HepG2 (cell line): Measurements from ENCODE around the gene DLL1. TPM values are rescaled to one million over a fixed set of nuclear protein-coding genes. Genes with fewer than 3 reads are reported as not detected.

Experiments used
- ATRX ChIP-seq: sonication (generic); formaldehyde crosslinking; IDR thresholded peaks from 2 replicates; pipeline ENCODE4 v1.4.0; 2020; ENCODE audit warnings: missing genetic modification reagents, borderline replicate concordance
- KAT2B ChIP-seq: fragments of 150-350 bp; IDR thresholded peaks from 2 replicates; pipeline ENCODE4 v1.6.1; 2014; ENCODE audit warnings: low read depth, low read length, borderline replicate concordance
- RARA ChIP-seq: IDR thresholded peaks from 2 replicates; pipeline ENCODE4 v1.6.1; 2016; ENCODE audit warnings: missing genetic modification reagents, missing compliant biosample characterization
- RNF2 ChIP-seq: fragments of 450-650 bp; conservative IDR thresholded peaks from 2 replicates; pipeline ENCODE4 v1.6.1; 2016; ENCODE audit warnings: low read depth
- STAG1 ChIP-seq: sonication (generic); formaldehyde crosslinking; IDR thresholded peaks from 2 replicates; pipeline ENCODE4 v1.4.0; 2020; ENCODE audit warnings: missing genetic modification reagents
- TOPORS ChIP-seq: sonication (generic); formaldehyde crosslinking; IDR thresholded peaks from 2 replicates; pipeline ENCODE4 v1.8.0; 2023; ENCODE audit warnings: mild to moderate bottlenecking, missing genetic modification reagents
- TSC22D2 ChIP-seq: sonication (generic); formaldehyde crosslinking; IDR thresholded peaks from 2 replicates; pipeline ENCODE4 v1.5.1; 2020; ENCODE audit warnings: missing genetic modification reagents, mild to moderate bottlenecking, borderline replicate concordance
- ZNF10 ChIP-seq: sonication (generic); formaldehyde crosslinking; IDR thresholded peaks from 2 replicates; pipeline ENCODE4 v1.4.0; 2020; ENCODE audit warnings: mild to moderate bottlenecking, low read depth, missing genetic modification reagents, borderline replicate concordance
- ZNF263 ChIP-seq: sonication (generic); formaldehyde crosslinking; IDR thresholded peaks from 2 replicates; pipeline ENCODE4 v1.4.0; 2020; ENCODE audit warnings: missing genetic modification reagents
- ZNF558 ChIP-seq: sonication (generic); formaldehyde crosslinking; IDR thresholded peaks from 2 replicates; pipeline ENCODE4 v1.9.0; 2022; ENCODE audit warnings: mild to moderate bottlenecking, missing genetic modification reagents, borderline replicate concordance
- ZNF713 ChIP-seq: sonication (generic); formaldehyde crosslinking; IDR thresholded peaks from 2 replicates; pipeline ENCODE4 v1.4.0; 2020; ENCODE audit warnings: mild to moderate bottlenecking, missing genetic modification reagents
- ZSCAN21 ChIP-seq: sonication (generic); formaldehyde crosslinking; IDR thresholded peaks from 2 replicates; pipeline ENCODE4 v1.8.0; 2022; ENCODE audit warnings: mild to moderate bottlenecking, missing genetic modification reagents, moderate library complexity, borderline replicate concordance
- ZZZ3 ChIP-seq: sonication (generic); formaldehyde crosslinking; IDR thresholded peaks from 2 replicates; pipeline ENCODE4 v1.4.0; 2020; ENCODE audit warnings: missing genetic modification reagents, mild to moderate bottlenecking, borderline replicate concordance
- polyA plus RNA-seq, 8 experiments: library from polyadenylated mRNA; depleted of rRNA in 3 of 8; stranded (reverse) in 7 of 8; unstranded in 1 of 8; fragments of >200 nt; fragmentation: Illumina TruSeq in 4 of 8; extraction: Trizol in 4 of 8; gene quantifications; 2 replicates each; pipeline versions ENCODE4 v1.2.1 to v1.2.3, GENCODE V29; 2011 to 2016; ENCODE audit warnings: low read depth in 4 of 8, missing spikeins in 1 of 8, mixed read lengths in 1 of 8; ENCODE audit not compliant: insufficient read depth in 1 of 8
- total RNA-seq, 5 experiments: library from RNA; depleted of rRNA; stranded (reverse); fragments of >200 nt; fragmentation: Illumina TruSeq; extraction: Trizol; gene quantifications; 2 replicates each; pipeline ENCODE4 v1.2.3, GENCODE V29; 2016; ENCODE audit warnings: low read depth in 1 of 5
- TF ChIP-seq, protein P1 (sequence below): sonication (generic); formaldehyde crosslinking; IDR thresholded peaks from 2 replicates; pipeline ENCODE4 v1.4.0; 2020; ENCODE audit warnings: low read depth, mild to moderate bottlenecking, missing genetic modification reagents
- TF ChIP-seq, protein P2 (sequence below): sonication (generic); formaldehyde crosslinking; IDR thresholded peaks from 2 replicates; pipeline ENCODE4 v1.4.0; 2020; ENCODE audit warnings: missing genetic modification reagents
- TF ChIP-seq, protein P3 (sequence below): sonication (generic); formaldehyde crosslinking; IDR thresholded peaks from 2 replicates; pipeline ENCODE4; 2020; ENCODE audit warnings: missing genetic modification reagents, mild to moderate bottlenecking, borderline replicate concordance
- TF ChIP-seq, protein P4 (sequence below): sonication (generic); formaldehyde crosslinking; IDR thresholded peaks from 2 replicates; pipeline ENCODE4 v1.4.0; 2020; ENCODE audit warnings: mild to moderate bottlenecking, missing genetic modification reagents, borderline replicate concordance
- TF ChIP-seq, protein P5 (sequence below): sonication (generic); formaldehyde crosslinking; IDR thresholded peaks from 2 replicates; pipeline ENCODE4 v1.8.1; 2023; ENCODE audit warnings: mild to moderate bottlenecking, missing genetic modification reagents
- TF ChIP-seq, protein P6 (sequence below): sonication (generic); IDR thresholded peaks from 2 replicates; pipeline ENCODE4 v1.6.1; 2016; ENCODE audit warnings: low read depth, borderline replicate concordance

DLL1 gene
- total and polyA plus RNA-seq, 2 of the 13 experiments (the other 11 are each of a cell fraction or from before 2014, with no cell fraction given), result not detected

DNA sequence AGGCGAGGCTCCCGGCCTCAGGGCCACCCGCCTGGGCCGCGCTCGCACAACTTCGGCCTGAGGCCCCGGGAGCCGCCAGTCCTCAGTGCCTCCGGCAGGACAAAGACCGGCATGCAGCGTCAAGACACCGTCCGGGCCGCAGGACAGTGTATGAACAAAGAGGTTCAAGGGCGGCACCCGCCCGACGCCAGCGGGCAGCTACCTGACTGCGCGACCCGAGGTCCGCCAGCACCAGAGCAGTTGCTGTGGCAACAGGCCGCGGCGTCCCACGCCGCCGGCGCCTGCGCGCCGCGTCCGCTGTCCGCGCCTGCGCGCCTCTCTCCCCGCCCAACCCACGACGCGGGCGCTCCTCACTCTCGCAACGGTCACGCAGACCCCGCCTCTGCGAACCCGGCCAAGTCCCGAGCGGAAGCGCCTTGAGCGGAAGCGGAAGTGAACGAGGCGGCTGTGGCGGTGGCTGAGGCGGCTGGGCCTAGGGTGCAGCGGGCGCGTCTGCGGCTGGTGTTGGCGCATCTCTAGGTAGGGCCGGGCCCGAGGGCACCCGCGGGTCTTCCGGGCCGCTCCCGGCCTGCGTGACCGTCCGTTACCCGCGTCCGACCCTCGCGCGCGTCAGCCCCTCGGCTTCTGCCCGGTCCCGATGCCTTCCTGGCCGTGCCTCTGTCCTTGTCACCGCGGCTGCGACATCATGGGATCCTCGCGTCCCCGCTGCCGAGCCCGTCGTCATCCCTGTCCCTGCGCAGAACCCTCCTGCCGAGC is 15.6 kb upstream of the DLL1 start, which contains the start of gene FAM120B (continued):
- TF ChIP-seq, protein P1, sequence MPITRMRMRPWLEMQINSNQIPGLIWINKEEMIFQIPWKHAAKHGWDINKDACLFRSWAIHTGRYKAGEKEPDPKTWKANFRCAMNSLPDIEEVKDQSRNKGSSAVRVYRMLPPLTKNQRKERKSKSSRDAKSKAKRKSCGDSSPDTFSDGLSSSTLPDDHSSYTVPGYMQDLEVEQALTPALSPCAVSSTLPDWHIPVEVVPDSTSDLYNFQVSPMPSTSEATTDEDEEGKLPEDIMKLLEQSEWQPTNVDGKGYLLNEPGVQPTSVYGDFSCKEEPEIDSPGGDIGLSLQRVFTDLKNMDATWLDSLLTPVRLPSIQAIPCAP (CRISPR knock-in tag), result peak; percentile 78; the same call in 1 of the 2 replicates
- no peak; the same call in 1 of the 2 replicates for TF ChIP-seq ZNF10 (CRISPR knock-in tag)
- TF ChIP-seq RARA, result no peak
- TF ChIP-seq, protein P2, sequence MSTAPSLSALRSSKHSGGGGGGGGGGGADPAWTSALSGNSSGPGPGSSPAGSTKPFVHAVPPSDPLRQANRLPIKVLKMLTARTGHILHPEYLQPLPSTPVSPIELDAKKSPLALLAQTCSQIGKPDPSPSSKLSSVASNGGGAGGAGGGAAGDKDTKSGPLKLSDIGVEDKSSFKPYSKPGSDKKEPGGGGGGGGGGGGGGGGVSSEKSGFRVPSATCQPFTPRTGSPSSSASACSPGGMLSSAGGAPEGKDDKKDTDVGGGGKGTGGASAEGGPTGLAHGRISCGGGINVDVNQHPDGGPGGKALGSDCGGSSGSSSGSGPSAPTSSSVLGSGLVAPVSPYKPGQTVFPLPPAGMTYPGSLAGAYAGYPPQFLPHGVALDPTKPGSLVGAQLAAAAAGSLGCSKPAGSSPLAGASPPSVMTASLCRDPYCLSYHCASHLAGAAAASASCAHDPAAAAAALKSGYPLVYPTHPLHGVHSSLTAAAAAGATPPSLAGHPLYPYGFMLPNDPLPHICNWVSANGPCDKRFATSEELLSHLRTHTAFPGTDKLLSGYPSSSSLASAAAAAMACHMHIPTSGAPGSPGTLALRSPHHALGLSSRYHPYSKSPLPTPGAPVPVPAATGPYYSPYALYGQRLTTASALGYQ (CRISPR knock-in tag), result peak; percentile 66
- TF ChIP-seq TSC22D2 (CRISPR knock-in tag), result peak; percentile 43; the same call in 1 of the 2 replicates
- 0 out of 2 replicates have a peak, but pooled peaks have one; percentile 51 for TF ChIP-seq TOPORS (CRISPR knock-in tag)
- TF ChIP-seq, protein P3, sequence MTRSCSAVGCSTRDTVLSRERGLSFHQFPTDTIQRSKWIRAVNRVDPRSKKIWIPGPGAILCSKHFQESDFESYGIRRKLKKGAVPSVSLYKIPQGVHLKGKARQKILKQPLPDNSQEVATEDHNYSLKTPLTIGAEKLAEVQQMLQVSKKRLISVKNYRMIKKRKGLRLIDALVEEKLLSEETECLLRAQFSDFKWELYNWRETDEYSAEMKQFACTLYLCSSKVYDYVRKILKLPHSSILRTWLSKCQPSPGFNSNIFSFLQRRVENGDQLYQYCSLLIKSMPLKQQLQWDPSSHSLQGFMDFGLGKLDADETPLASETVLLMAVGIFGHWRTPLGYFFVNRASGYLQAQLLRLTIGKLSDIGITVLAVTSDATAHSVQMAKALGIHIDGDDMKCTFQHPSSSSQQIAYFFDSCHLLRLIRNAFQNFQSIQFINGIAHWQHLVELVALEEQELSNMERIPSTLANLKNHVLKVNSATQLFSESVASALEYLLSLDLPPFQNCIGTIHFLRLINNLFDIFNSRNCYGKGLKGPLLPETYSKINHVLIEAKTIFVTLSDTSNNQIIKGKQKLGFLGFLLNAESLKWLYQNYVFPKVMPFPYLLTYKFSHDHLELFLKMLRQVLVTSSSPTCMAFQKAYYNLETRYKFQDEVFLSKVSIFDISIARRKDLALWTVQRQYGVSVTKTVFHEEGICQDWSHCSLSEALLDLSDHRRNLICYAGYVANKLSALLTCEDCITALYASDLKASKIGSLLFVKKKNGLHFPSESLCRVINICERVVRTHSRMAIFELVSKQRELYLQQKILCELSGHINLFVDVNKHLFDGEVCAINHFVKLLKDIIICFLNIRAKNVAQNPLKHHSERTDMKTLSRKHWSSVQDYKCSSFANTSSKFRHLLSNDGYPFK, result peak; percentile 89
- peak; percentile 56 for TF ChIP-seq ZNF263 (CRISPR knock-in tag)
- TF ChIP-seq, protein P4, sequence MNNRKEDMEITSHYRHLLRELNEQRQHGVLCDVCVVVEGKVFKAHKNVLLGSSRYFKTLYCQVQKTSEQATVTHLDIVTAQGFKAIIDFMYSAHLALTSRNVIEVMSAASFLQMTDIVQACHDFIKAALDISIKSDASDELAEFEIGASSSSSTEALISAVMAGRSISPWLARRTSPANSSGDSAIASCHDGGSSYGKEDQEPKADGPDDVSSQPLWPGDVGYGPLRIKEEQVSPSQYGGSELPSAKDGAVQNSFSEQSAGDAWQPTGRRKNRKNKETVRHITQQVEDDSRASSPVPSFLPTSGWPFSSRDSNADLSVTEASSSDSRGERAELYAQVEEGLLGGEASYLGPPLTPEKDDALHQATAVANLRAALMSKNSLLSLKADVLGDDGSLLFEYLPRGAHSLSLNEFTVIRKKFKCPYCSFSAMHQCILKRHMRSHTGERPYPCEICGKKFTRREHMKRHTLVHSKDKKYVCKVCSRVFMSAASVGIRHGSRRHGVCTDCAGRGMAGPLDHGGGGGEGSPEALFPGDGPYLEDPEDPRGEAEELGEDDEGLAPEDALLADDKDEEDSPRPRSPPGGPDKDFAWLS, result peak; percentile 48; the same call in 1 of the 2 replicates
- no peak for TF ChIP-seq ATRX
- peak; percentile 98 for TF ChIP-seq ZZZ3 (CRISPR knock-in tag)
- TF ChIP-seq STAG1 (CRISPR knock-in tag), result peak; percentile 22; the same call in 1 of the 2 replicates
- peak; percentile 88; the same call in 1 of the 2 replicates for TF ChIP-seq RNF2
- TF ChIP-seq ZNF713 (CRISPR knock-in tag), result peak; percentile 92
- no peak; the same call in 1 of the 2 replicates for TF ChIP-seq ZNF558
- TF ChIP-seq, protein P5, sequence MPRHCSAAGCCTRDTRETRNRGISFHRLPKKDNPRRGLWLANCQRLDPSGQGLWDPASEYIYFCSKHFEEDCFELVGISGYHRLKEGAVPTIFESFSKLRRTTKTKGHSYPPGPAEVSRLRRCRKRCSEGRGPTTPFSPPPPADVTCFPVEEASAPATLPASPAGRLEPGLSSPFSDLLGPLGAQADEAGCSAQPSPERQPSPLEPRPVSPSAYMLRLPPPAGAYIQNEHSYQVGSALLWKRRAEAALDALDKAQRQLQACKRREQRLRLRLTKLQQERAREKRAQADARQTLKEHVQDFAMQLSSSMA, result no peak; the same call in 1 of the 2 replicates
- TF ChIP-seq, protein P6, sequence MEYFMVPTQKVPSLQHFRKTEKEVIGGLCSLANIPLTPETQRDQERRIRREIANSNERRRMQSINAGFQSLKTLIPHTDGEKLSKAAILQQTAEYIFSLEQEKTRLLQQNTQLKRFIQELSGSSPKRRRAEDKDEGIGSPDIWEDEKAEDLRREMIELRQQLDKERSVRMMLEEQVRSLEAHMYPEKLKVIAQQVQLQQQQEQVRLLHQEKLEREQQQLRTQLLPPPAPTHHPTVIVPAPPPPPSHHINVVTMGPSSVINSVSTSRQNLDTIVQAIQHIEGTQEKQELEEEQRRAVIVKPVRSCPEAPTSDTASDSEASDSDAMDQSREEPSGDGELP, result peak; percentile 67; the same call in 1 of the 2 replicates
- TF ChIP-seq KAT2B, result no peak
- peak; percentile 88; the same call in 1 of the 2 replicates for TF ChIP-seq ZSCAN21 (CRISPR knock-in tag)
